GM12878 (cell line): ENCODE data around the gene SHFL. TPM values are rescaled to one million over a fixed set of nuclear protein-coding genes. Genes with fewer than 3 reads are reported as not detected.

Source experiments
- CBX5 ChIP-seq: sonication (generic); IDR thresholded peaks from 2 replicates; pipeline ENCODE4 v1.6.1; 2016; ENCODE audit warnings: low read depth, moderate library complexity, mild to moderate bottlenecking, inconsistent platforms
- CREB1 ChIP-seq: IDR thresholded peaks from 2 replicates; pipeline ENCODE4 v1.6.1; 2012; ENCODE audit warnings: low read depth, mild to moderate bottlenecking, inconsistent platforms
- MYB ChIP-seq: fragments of 150-350 bp; IDR thresholded peaks from 2 replicates; pipeline ENCODE4 v1.6.1; 2014; ENCODE audit warnings: mild to moderate bottlenecking, low read depth, low read length, borderline replicate concordance
- PML ChIP-seq: IDR thresholded peaks from 2 replicates; pipeline ENCODE4 v1.6.1; 2012; ENCODE audit warnings: low read length, inconsistent platforms
- RFX5 ChIP-seq: IDR thresholded peaks from 2 replicates; pipeline ENCODE4 v1.6.1; 2011; ENCODE audit warnings: low read depth, low read length, improper control_type of control experiment
- SIN3A ChIP-seq: IDR thresholded peaks from 2 replicates; pipeline ENCODE4 v1.6.1; 2012; ENCODE audit warnings: low read depth, low read length, improper control_type of control experiment
- SREBF1 ChIP-seq: IDR thresholded peaks from 2 replicates; pipeline ENCODE4 v1.6.1; 2012; ENCODE audit warnings: mild to moderate bottlenecking, low read length
- SREBF2 ChIP-seq: IDR thresholded peaks from 2 replicates; pipeline ENCODE4 v1.6.1; 2012; ENCODE audit warnings: mild to moderate bottlenecking, low read length
- TCF7 ChIP-seq: IDR thresholded peaks from 2 replicates; pipeline ENCODE4 v1.6.1; 2014; ENCODE audit warnings: antibody characterized with exemption, borderline replicate concordance
- polyA plus RNA-seq, 11 experiments: library from polyadenylated mRNA; depleted of rRNA in 4 of 11; unstranded in 6 of 11; stranded (reverse) in 5 of 11; fragments of >200 nt; fragmentation: Nextera tagmentation in 4 of 11; fragmentation: Illumina TruSeq in 1 of 11; extraction: Ambion mirVana in 4 of 11; extraction: Trizol in 1 of 11; gene quantifications; 1 replicate in 1 of 11; 2 replicates in 10 of 11; pipeline versions ENCODE4 v1.2.1 to v1.2.3, GENCODE V29; 2011 to 2016; ENCODE audit warnings: inconsistent platforms in 2 of 11, missing spikeins in 2 of 11, low read depth in 1 of 11
- total RNA-seq, 4 experiments: library from RNA; depleted of rRNA in 3 of 4; stranded (reverse); fragments of >200 nt in 3 of 4; fragmentation: Illumina TruSeq in 1 of 4; extraction: Trizol in 1 of 4; gene quantifications; 2 replicates each; pipeline versions ENCODE4 v1.2.1 to v1.2.3, GENCODE V29; 2013 to 2021
- TF ChIP-seq, protein P1 (sequence below): fragments of 450-650 bp; IDR thresholded peaks from 2 replicates; pipeline ENCODE4 v1.6.1; 2016; ENCODE audit warnings: mild to moderate bottlenecking, moderate library complexity, borderline replicate concordance
- TF ChIP-seq, protein P2 (sequence below): fragments of 150-350 bp; IDR thresholded peaks from 2 replicates; pipeline ENCODE4 v1.6.1; 2014; ENCODE audit warnings: mild to moderate bottlenecking, low read depth, low read length
- TF ChIP-seq, protein P3 (sequence below): IDR thresholded peaks from 2 replicates; pipeline ENCODE4 v1.6.1; 2011; ENCODE audit warnings: borderline replicate concordance, low read depth, mild to moderate bottlenecking, moderate library complexity, low read length; ENCODE audit not compliant: insufficient read depth, poor library complexity, severe bottlenecking
- TF ChIP-seq, protein P4 (sequence below): fragments of 450-650 bp; IDR thresholded peaks from 2 replicates; pipeline ENCODE4 v1.6.1; 2017; ENCODE audit warnings: low read depth, mild to moderate bottlenecking, moderate library complexity
- TF ChIP-seq, protein P5 (sequence below): IDR thresholded peaks from 2 replicates; pipeline ENCODE4 v1.6.1; 2011; ENCODE audit warnings: mild to moderate bottlenecking, low read depth, low read length, moderate library complexity; ENCODE audit not compliant: insufficient replicate concordance
- TF ChIP-seq, protein P6 (sequence below): fragments of 450-650 bp; IDR thresholded peaks from 2 replicates; pipeline ENCODE4 v1.6.1; 2017; ENCODE audit warnings: antibody characterized with exemption, mild to moderate bottlenecking, moderate library complexity

Gene SHFL
- total and polyA plus RNA-seq, 10 of the 15 experiments (the other 5 are each of a cell fraction or from before 2014, with no cell fraction given) = 8.0 to 83.8 (median 40.7) TPM

DNA sequence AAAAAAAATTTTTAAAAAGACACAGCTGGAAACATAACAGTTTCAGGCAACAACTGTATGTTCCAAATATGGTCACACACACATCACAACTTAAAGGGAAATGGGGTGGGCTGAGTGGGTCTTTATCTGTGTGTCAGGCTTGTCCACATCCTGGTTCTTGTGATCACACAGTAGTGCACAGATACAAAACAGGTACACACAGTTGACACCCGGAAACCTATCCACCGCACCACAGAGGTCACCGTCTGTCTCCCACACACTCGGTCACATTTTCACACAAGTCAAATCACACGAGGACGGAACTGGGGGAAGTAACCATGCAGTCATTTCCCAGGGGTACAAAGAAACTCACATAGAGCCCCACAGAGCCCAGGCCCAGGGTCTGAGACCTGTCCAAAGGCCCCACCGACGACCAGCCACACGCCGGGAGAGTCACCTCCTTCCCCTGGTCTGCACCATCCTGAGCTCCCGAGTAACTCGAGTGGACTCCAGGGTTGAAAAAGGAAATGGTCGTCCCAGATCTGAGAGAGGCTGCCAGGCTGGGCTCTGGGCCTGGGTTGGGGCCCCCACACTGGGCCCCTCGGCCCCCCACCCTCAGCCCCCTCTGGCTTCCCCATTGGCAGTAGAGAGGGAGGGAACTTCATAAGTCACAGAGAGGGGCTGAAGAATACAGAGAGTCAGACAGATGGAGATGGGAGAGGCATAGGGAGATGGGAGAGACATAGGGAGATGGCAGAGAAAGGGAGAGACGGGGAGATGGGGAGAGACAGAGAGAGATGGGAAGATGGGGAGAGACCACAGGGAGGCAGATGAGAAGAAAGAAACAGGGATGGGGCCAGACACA, 18.8 kb downstream of the SHFL start (continued):
- TF ChIP-seq, protein P1, sequence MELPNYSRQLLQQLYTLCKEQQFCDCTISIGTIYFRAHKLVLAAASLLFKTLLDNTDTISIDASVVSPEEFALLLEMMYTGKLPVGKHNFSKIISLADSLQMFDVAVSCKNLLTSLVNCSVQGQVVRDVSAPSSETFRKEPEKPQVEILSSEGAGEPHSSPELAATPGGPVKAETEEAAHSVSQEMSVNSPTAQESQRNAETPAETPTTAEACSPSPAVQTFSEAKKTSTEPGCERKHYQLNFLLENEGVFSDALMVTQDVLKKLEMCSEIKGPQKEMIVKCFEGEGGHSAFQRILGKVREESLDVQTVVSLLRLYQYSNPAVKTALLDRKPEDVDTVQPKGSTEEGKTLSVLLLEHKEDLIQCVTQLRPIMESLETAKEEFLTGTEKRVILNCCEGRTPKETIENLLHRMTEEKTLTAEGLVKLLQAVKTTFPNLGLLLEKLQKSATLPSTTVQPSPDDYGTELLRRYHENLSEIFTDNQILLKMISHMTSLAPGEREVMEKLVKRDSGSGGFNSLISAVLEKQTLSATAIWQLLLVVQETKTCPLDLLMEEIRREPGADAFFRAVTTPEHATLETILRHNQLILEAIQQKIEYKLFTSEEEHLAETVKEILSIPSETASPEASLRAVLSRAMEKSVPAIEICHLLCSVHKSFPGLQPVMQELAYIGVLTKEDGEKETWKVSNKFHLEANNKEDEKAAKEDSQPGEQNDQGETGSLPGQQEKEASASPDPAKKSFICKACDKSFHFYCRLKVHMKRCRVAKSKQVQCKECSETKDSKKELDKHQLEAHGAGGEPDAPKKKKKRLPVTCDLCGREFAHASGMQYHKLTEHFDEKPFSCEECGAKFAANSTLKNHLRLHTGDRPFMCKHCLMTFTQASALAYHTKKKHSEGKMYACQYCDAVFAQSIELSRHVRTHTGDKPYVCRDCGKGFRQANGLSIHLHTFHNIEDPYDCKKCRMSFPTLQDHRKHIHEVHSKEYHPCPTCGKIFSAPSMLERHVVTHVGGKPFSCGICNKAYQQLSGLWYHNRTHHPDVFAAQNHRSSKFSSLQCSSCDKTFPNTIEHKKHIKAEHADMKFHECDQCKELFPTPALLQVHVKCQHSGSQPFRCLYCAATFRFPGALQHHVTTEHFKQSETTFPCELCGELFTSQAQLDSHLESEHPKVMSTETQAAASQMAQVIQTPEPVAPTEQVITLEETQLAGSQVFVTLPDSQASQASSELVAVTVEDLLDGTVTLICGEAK = peak; percentile 26; the same call in 1 of the 2 replicates
- peak; percentile 81; the same call in 1 of the 2 replicates for TF ChIP-seq PML
- TF ChIP-seq, protein P2, sequence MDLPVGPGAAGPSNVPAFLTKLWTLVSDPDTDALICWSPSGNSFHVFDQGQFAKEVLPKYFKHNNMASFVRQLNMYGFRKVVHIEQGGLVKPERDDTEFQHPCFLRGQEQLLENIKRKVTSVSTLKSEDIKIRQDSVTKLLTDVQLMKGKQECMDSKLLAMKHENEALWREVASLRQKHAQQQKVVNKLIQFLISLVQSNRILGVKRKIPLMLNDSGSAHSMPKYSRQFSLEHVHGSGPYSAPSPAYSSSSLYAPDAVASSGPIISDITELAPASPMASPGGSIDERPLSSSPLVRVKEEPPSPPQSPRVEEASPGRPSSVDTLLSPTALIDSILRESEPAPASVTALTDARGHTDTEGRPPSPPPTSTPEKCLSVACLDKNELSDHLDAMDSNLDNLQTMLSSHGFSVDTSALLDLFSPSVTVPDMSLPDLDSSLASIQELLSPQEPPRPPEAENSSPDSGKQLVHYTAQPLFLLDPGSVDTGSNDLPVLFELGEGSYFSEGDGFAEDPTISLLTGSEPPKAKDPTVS = no peak
- no peak for TF ChIP-seq RFX5
- TF ChIP-seq, protein P3, sequence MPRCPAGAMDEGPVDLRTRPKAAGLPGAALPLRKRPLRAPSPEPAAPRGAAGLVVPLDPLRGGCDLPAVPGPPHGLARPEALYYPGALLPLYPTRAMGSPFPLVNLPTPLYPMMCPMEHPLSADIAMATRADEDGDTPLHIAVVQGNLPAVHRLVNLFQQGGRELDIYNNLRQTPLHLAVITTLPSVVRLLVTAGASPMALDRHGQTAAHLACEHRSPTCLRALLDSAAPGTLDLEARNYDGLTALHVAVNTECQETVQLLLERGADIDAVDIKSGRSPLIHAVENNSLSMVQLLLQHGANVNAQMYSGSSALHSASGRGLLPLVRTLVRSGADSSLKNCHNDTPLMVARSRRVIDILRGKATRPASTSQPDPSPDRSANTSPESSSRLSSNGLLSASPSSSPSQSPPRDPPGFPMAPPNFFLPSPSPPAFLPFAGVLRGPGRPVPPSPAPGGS = peak; percentile 99
- TF ChIP-seq, protein P4, sequence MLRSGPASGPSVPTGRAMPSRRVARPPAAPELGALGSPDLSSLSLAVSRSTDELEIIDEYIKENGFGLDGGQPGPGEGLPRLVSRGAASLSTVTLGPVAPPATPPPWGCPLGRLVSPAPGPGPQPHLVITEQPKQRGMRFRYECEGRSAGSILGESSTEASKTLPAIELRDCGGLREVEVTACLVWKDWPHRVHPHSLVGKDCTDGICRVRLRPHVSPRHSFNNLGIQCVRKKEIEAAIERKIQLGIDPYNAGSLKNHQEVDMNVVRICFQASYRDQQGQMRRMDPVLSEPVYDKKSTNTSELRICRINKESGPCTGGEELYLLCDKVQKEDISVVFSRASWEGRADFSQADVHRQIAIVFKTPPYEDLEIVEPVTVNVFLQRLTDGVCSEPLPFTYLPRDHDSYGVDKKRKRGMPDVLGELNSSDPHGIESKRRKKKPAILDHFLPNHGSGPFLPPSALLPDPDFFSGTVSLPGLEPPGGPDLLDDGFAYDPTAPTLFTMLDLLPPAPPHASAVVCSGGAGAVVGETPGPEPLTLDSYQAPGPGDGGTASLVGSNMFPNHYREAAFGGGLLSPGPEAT = no peak
- TF ChIP-seq, protein P5, sequence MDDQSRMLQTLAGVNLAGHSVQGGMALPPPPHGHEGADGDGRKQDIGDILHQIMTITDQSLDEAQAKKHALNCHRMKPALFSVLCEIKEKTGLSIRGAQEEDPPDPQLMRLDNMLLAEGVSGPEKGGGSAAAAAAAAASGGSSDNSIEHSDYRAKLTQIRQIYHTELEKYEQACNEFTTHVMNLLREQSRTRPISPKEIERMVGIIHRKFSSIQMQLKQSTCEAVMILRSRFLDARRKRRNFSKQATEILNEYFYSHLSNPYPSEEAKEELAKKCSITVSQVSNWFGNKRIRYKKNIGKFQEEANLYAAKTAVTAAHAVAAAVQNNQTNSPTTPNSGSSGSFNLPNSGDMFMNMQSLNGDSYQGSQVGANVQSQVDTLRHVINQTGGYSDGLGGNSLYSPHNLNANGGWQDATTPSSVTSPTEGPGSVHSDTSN = no peak
- TF ChIP-seq, protein P6, sequence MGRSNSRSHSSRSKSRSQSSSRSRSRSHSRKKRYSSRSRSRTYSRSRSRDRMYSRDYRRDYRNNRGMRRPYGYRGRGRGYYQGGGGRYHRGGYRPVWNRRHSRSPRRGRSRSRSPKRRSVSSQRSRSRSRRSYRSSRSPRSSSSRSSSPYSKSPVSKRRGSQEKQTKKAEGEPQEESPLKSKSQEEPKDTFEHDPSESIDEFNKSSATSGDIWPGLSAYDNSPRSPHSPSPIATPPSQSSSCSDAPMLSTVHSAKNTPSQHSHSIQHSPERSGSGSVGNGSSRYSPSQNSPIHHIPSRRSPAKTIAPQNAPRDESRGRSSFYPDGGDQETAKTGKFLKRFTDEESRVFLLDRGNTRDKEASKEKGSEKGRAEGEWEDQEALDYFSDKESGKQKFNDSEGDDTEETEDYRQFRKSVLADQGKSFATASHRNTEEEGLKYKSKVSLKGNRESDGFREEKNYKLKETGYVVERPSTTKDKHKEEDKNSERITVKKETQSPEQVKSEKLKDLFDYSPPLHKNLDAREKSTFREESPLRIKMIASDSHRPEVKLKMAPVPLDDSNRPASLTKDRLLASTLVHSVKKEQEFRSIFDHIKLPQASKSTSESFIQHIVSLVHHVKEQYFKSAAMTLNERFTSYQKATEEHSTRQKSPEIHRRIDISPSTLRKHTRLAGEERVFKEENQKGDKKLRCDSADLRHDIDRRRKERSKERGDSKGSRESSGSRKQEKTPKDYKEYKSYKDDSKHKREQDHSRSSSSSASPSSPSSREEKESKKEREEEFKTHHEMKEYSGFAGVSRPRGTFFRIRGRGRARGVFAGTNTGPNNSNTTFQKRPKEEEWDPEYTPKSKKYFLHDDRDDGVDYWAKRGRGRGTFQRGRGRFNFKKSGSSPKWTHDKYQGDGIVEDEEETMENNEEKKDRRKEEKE = no peak
- TF ChIP-seq SREBF1 = no peak
- no peak for TF ChIP-seq CBX5
- TF ChIP-seq TCF7 = no peak
- peak; percentile 64; the same call in 1 of the 2 replicates for TF ChIP-seq MYB
- TF ChIP-seq CREB1 = peak; percentile 68
- TF ChIP-seq SREBF2 = no peak
- TF ChIP-seq SIN3A = no peak
